ENCODE measurements around the gene RBM3.

The RBM3 gene

DNA sequence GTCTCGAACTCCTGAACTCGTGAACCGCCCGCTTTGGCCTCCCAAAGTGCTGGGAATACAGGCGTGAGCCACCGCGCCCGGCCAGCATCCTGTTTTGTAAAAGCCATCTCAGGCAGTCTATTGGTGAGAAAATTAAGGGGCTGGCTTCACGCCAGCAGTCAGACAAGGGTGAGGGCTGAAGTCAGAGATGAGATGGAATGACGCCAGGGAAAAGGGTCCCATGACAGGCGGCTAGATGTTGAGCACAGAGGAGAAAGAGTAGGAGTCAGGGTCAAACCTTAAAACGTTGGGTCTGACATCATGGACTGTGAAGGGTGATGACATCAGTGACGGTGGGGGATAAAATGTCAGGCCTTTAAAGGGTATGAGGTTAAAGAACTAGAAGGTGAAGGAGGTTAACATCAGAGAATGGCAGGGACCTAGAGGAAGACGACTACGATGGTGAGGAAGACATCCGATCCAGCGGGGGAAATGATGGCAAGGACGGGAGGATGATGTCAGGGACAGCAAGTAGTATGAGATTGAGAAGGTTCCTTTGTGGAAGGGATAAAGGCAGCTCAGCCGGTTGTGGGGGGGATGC lies 504 bp upstream of the RBM3 start (continued):
- TF ChIP-seq, protein P1, sequence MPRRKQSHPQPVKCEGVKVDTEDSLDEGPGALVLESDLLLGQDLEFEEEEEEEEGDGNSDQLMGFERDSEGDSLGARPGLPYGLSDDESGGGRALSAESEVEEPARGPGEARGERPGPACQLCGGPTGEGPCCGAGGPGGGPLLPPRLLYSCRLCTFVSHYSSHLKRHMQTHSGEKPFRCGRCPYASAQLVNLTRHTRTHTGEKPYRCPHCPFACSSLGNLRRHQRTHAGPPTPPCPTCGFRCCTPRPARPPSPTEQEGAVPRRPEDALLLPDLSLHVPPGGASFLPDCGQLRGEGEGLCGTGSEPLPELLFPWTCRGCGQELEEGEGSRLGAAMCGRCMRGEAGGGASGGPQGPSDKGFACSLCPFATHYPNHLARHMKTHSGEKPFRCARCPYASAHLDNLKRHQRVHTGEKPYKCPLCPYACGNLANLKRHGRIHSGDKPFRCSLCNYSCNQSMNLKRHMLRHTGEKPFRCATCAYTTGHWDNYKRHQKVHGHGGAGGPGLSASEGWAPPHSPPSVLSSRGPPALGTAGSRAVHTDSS (tag by site-specific recombination; IDR thresholded peaks at IDR 0.05), result peak; percentile 73
- TF ChIP-seq, protein P2, sequence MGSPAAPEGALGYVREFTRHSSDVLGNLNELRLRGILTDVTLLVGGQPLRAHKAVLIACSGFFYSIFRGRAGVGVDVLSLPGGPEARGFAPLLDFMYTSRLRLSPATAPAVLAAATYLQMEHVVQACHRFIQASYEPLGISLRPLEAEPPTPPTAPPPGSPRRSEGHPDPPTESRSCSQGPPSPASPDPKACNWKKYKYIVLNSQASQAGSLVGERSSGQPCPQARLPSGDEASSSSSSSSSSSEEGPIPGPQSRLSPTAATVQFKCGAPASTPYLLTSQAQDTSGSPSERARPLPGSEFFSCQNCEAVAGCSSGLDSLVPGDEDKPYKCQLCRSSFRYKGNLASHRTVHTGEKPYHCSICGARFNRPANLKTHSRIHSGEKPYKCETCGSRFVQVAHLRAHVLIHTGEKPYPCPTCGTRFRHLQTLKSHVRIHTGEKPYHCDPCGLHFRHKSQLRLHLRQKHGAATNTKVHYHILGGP (tag by site-specific recombination; IDR thresholded peaks at IDR 0.05), result no peak
- peak; percentile 63; the same call in 1 of the 2 replicates for TF ChIP-seq ZNF324 (tag by site-specific recombination; IDR thresholded peaks at IDR 0.05)
- TF ChIP-seq ZNF10 (tag by site-specific recombination; IDR thresholded peaks at IDR 0.05), result peak; percentile 76; the same call in 1 of the 2 replicates
- peak; percentile 96 for TF ChIP-seq ZBTB17 (tag by site-specific recombination; IDR thresholded peaks at IDR 0.05)
- TF ChIP-seq ZNF16 (tag by site-specific recombination; IDR thresholded peaks at IDR 0.05; ENCODE audit: low read depth), result no peak
- TF ChIP-seq, protein P3, sequence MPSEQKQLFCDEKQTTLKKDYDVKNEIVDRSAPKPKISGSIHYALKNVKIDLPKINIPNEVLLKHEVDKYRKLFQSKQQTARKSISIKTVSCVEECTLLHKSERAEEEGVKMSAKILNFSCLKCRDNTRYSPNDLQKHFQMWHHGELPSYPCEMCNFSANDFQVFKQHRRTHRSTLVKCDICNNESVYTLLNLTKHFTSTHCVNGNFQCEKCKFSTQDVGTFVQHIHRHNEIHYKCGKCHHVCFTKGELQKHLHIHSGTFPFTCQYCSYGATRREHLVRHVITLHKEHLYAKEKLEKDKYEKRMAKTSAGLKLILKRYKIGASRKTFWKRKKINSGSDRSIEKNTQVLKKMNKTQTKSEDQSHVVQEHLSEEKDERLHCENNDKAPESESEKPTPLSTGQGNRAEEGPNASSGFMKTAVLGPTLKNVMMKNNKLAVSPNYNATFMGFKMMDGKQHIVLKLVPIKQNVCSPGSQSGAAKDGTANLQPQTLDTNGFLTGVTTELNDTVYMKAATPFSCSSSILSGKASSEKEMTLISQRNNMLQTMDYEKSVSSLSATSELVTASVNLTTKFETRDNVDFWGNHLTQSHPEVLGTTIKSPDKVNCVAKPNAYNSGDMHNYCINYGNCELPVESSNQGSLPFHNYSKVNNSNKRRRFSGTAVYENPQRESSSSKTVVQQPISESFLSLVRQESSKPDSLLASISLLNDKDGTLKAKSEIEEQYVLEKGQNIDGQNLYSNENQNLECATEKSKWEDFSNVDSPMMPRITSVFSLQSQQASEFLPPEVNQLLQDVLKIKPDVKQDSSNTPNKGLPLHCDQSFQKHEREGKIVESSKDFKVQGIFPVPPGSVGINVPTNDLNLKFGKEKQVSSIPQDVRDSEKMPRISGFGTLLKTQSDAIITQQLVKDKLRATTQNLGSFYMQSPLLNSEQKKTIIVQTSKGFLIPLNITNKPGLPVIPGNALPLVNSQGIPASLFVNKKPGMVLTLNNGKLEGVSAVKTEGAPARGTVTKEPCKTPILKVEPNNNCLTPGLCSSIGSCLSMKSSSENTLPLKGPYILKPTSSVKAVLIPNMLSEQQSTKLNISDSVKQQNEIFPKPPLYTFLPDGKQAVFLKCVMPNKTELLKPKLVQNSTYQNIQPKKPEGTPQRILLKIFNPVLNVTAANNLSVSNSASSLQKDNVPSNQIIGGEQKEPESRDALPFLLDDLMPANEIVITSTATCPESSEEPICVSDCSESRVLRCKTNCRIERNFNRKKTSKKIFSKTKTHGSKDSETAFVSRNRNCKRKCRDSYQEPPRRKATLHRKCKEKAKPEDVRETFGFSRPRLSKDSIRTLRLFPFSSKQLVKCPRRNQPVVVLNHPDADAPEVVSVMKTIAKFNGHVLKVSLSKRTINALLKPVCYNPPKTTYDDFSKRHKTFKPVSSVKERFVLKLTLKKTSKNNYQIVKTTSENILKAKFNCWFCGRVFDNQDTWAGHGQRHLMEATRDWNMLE (tag by site-specific recombination; conservative IDR thresholded peaks at IDR 0.05; ENCODE audit: low read depth), result peak; percentile 67
- no peak for TF ChIP-seq WT1 (tag by site-specific recombination; IDR thresholded peaks at IDR 0.05)
- TF ChIP-seq OSR2 (tag by site-specific recombination; IDR thresholded peaks at IDR 0.05), result peak; percentile 5; the same call in 1 of the 2 replicates
- TF ChIP-seq, protein P4, sequence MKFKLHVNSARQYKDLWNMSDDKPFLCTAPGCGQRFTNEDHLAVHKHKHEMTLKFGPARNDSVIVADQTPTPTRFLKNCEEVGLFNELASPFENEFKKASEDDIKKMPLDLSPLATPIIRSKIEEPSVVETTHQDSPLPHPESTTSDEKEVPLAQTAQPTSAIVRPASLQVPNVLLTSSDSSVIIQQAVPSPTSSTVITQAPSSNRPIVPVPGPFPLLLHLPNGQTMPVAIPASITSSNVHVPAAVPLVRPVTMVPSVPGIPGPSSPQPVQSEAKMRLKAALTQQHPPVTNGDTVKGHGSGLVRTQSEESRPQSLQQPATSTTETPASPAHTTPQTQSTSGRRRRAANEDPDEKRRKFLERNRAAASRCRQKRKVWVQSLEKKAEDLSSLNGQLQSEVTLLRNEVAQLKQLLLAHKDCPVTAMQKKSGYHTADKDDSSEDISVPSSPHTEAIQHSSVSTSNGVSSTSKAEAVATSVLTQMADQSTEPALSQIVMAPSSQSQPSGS (tag by site-specific recombination; IDR thresholded peaks at IDR 0.05; ENCODE audit: low read depth), result peak; percentile 97
- no peak for TF ChIP-seq GLI4 (tag by site-specific recombination; IDR thresholded peaks at IDR 0.05)
- TF ChIP-seq, protein P5, sequence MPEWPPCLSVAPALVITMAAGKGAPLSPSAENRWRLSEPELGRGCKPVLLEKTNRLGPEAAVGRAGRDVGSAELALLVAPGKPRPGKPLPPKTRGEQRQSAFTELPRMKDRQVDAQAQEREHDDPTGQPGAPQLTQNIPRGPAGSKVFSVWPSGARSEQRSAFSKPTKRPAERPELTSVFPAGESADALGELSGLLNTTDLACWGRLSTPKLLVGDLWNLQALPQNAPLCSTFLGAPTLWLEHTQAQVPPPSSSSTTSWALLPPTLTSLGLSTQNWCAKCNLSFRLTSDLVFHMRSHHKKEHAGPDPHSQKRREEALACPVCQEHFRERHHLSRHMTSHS (tag by site-specific recombination; IDR thresholded peaks at IDR 0.05), result no peak
- TF ChIP-seq ZBTB48 (tag by site-specific recombination; IDR thresholded peaks at IDR 0.05), result peak; percentile 93
- peak; percentile 97 for TF ChIP-seq ZNF629 (tag by site-specific recombination; IDR thresholded peaks at IDR 0.05)
- TF ChIP-seq ZNF843 (tag by site-specific recombination; IDR thresholded peaks at IDR 0.05), result 0 out of 2 replicates have a peak, but pooled peaks have one; percentile 11
- peak; percentile 83 for TF ChIP-seq ZNF335 (tag by site-specific recombination; conservative IDR thresholded peaks at IDR 0.05)
- TF ChIP-seq ZBTB21 (tag by site-specific recombination; IDR thresholded peaks at IDR 0.05), result peak; percentile 99
- TF ChIP-seq, protein P6, sequence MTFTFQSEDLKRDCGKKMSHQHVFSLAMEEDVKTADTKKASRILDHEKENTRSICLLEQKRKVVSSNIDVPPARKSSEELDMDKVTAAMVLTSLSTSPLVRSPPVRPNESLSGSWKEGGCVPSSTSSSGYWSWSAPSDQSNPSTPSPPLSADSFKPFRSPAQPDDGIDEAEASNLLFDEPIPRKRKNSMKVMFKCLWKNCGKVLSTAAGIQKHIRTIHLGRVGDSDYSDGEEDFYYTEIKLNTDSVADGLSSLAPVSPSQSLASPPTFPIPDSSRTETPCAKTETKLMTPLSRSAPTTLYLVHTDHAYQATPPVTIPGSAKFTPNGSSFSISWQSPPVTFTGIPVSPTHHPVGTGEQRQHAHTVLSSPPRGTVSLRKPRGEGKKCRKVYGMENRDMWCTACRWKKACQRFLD (tag by site-specific recombination; IDR thresholded peaks at IDR 0.05), result no peak
- no peak for TF ChIP-seq ZNF266 (tag by site-specific recombination; IDR thresholded peaks at IDR 0.05; ENCODE audit: low read depth)
- TF ChIP-seq, protein P7, sequence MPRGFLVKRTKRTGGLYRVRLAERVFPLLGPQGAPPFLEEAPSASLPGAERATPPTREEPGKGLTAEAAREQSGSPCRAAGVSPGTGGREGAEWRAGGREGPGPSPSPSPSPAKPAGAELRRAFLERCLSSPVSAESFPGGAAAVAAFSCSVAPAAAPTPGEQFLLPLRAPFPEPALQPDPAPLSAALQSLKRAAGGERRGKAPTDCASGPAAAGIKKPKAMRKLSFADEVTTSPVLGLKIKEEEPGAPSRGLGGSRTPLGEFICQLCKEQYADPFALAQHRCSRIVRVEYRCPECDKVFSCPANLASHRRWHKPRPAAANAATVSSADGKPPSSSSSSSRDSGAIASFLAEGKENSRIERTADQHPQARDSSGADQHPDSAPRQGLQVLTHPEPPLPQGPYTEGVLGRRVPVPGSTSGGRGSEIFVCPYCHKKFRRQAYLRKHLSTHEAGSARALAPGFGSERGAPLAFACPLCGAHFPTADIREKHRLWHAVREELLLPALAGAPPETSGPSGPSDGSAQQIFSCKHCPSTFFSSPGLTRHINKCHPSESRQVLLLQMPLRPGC (tag by site-specific recombination; IDR thresholded peaks at IDR 0.05), result no peak; the same call in 1 of the 2 replicates
- no peak for TF ChIP-seq REPIN1 (tag by site-specific recombination; IDR thresholded peaks at IDR 0.05; ENCODE audit: low read depth)
- TF ChIP-seq KLF16 (tag by site-specific recombination; IDR thresholded peaks at IDR 0.05), result no peak
- TF ChIP-seq, protein P8, sequence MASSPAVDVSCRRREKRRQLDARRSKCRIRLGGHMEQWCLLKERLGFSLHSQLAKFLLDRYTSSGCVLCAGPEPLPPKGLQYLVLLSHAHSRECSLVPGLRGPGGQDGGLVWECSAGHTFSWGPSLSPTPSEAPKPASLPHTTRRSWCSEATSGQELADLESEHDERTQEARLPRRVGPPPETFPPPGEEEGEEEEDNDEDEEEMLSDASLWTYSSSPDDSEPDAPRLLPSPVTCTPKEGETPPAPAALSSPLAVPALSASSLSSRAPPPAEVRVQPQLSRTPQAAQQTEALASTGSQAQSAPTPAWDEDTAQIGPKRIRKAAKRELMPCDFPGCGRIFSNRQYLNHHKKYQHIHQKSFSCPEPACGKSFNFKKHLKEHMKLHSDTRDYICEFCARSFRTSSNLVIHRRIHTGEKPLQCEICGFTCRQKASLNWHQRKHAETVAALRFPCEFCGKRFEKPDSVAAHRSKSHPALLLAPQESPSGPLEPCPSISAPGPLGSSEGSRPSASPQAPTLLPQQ (tag by site-specific recombination; IDR thresholded peaks at IDR 0.05), result peak; percentile 75
